NK-92 treated with Interleukin-12 subunit alpha and Interleukin-12 subunit beta, amount 100 ng/mL, for 24 hours (cell line): Measurements from ENCODE around the gene SYT2.
"Not testable (repeated sequence)": the region's sequence is repeated elsewhere in the genome, so short reads cannot be mapped to it uniquely, and the experiment has no call there.

Source experiments
- DNase-seq: peaks from one replicate; lab custom pipeline; 2025; lab: John Stamatoyannopoulos, UW

The SYT2 gene

DNA sequence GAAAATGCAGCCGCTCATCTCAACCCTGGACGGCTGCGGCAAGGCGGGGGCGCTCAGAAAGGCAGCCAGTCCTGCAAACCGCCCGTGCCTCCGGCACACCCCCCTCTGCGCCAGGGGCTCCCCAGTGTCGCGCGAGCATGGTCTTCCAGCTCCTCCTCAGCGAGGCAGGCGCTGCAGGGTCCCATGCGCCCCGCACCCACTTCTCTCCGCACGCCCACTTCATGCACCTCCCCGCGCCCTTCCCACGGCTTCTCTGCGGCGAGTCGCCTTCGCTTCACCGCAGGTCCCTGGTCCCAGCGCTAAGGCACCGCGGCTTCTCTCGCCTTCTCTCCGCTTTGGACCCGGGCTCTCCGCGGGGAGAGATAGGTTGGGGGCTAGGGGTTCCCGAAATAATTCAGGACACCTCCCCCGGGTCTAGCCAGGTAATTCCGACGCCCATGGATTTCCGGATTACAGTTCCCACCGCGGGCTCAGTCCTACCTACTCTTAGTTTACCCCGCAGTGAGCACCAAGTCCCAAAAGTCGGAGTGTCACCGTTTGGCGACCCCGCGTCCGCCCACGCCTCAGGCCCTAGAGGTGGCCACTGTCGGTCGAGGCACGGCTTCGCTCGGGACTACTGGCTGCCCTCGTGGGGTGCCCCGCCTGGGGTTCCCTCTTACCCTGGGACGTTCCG lies 67.5 kb downstream of the SYT2 start:
- no peak for DNase-seq

DNA sequence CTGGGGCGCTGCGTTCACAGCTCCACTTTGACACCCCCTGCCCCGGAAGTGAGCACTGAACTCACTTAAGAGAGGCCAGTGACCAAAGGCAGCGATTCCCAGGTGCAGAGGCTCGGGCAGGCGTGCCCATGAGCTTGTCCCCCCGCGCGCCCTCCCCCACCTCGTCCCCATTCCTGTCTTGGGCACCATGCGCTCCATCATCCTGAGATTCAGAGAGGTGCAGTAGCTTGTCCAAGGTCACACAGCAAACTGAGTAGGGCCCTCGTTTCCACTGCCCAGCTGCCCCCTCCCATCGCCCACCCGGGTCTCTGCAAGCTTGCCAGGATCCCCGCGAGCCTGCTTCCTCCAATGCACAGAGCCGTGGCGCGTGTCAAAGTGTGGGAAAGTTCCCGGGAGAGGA lies 68.0 kb downstream of the SYT2 start:
- DNase-seq = no peak

DNA sequence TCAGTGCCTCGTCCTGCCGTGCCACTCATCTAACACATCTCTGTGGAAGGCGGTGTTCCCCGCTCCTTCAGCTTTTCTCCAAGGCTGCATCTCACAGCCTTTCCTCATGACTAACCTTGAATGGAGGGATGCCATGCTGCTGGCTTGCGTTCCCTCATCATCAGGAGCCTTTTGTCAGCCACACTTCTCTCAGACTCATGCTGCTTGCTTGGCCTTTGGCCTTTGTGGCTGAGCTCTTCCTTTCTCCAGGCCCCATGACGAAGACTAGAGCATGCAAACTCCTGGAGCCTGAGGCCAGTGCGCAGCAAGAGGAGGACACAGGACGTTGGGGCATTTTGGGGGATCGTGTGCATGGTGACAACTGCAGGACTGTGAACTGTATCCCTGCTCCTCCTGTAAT lies 70.8 kb downstream of the SYT2 start:
- no peak for DNase-seq

DNA sequence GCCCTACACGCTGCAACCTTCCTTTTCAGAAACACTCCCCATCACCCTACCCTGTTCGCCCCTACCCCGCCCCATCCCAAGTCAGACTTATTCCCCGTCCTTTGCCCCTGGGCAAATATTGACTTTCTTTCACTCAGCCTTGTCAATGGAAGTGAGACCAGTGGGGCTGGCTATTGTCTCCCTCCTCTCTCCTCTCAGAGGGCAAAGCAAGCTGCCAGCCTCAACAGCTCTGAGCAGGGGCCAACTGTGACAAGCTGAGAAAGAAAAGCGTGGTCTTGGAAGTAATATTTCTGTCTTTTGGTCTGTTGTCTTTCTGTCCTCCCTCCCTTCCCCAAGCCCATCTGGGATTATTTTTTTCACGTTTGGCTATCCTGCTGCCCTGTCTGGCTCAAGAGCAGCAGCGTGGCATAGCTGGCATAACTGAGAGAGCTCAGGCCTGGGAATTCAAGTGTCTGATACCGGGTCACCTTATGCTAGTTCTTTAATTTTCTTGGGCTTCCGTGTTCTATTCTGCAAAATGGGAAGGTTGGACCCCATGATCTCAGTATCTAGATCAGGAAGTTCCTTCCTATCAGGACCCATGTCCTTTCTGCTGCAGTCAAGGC lies 71.5 kb downstream of the SYT2 start:
- DNase-seq = not testable (repeated sequence)

DNA sequence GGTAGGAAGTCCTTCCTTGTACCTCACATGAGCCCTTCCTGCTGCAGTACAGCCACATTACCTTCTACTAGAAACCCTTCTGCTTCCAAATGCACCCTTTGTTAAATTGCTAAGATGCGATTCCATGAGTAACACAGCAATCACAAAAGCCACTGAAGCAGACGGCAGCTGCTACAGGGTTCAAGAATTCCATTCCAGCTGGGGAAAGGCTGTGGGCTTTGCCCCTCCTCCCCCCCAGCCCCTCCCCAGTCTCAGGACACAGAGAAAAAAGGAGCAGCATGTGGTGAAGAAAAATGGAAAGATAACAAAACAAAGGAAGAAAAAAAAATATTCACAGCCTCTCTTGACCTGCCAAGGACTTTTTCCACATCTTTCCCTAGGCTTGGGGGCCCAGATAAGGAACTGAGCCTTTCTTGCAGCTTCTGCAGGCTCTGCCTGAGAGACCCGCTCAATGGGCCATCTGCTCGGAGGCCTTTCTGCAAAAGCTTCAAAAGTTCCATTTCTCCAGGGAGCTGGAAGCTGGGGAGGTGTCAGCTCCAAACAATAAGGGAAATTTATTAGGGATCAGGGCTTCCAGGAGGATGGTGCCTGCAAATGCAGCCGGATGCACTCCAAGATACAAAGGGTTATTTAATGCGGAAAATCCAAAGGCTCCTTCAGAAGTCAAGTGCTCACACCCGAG lies 72.1 kb downstream of the SYT2 start:
- DNase-seq = no peak

DNA sequence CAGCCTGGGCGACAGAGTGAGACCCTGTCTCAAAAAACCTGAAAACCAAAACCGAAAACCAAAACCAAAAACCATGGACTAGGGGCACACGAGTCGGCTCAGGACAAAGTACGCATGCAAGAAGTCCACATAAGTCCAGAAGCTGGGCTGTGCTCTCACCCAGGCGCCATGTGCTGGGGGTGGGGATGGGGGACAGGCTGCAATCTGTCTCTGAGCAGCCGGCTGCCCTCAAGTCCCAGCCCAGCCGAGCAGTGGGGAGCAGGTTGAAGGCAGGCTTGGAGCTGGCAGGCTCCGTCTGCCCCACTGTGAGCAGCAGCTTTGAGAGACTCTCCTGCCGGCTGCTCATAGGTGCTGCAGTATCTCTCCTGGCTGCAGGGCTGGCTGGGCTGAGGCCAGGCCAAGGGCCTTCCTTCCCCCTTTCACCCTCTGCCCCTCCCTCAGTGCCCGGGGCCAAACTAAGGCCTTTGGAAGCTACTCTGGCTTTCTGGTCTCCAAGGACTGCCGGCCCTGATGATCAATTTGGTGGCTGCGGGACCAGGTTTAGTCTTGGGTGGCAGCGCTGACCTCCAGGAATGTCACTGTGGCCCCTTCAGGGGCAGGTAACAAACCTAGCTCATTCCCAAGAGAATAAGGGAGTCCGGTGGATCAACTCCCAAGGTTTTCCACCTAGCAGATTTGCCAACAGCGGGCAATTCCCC lies 72.8 kb downstream of the SYT2 start:
- not testable (repeated sequence) for DNase-seq

DNA sequence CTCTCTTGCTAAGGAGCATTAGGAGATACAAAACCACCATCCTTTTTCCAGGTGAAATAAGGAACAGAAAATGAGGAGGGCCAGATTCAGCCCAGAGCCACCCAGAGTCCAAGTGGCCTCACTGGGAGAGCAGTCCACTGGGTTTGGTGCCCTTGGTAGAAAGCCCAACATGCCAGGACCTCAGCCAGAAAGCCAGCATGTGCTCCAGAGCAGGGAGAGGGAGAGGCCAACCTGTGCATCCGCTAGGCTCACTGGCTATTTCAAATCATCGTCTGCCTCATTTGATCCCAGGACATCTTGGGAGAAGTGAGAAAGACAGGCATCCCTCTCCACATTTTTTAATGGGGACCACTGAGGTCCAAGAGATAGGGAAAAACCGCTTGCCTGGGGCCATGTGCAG lies 74.1 kb downstream of the SYT2 start:
- DNase-seq = not testable (repeated sequence)

DNA sequence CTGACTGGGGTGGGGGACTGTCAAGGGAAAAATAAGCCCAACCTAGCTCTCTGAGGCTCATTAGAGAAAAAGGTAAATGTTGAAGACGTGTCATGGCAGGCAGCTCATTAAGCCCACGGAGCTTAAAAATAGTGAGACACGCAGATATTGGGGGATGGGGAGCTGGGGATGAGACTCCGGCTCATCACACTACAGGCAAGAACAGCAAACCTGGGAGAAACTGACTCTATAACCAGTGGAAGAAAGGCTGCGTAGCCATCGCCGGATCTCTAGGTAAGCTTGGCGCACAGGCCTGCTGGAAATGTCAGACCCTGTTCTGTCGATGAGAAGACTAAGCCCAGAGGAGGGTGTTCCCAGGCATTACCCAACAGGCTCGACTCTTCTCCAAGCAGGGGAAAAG lies 78.0 kb downstream of the SYT2 start:
- no peak for DNase-seq

DNA sequence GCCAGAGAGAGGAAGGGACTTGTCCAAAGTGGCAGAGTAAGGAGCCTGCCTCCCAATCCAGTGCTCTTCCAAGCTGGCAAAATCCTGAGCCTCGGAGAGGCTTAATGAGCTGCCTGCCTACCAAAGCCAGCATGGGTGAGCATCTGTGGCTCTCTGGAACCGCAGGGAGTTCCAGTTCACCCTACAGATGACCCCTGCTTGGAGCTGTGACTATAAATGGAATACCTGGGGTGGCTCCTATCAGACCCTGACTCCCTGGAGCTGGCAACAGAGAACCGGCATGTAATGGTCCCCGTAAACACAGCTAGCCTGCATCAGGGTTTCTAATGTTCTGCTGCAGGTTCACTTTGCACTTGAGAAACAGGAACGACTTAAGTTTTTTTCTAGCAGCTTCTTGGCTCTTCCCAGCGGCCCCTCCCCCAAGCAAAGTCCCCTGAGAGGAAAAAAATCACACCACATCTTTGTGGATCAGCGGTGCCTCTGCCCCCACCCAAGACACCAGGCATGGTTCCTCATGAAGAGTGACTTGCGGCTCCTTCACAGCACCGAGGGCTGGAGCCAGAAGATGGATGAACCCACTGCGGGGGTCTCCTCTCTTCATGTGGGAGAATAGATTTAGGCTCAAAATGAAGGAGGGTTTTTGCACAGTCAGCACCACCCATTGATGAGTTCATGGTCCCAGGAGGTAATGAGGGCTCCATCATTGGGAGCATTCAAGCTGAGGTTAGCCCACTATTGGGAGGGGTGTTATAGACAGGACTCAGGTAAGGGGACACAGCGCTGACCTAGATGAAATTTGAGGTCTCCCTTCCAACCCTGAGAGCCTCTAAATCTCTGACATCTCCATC lies 79.0 kb downstream of the SYT2 start:
- no peak for DNase-seq

DNA sequence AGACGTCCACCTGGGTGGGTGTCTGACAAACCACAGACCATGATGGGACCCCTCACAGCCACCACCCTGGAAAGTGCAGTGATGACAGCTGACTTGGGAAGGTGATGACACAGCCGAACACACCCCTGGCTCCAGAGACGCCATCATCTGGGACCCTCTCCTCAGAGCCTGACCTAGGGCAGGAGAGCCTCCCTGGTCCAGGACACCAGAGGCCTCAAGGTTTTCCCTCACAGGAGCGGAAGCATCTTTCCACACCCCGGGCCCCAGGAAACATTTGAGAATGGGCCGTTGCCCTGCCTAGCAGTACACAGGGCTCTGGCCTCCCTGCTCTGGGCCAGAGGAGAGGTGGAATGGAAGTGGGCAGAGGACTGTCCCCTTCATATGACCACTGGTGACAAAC lies 79.7 kb downstream of the SYT2 start:
- no peak for DNase-seq

DNA sequence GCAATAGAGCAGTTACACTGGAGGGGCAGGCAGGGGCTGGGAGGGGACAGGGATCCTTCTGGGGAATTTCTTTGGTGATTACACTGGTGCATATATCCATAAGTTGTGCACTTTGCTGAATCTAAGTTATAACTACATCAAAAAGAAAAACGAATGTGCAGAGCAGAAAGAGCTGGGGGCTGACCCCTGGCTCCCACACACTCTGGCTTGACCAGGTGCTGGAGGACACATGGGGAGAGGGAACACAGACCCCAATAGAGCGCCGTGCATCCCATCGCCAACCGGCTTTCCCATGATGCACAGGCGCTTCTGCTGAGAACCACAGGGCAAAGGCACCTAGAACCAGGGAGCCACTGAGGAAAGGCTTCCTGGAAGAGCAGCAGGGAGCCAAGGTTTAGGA lies 80.2 kb downstream of the SYT2 start:
- not testable (repeated sequence) for DNase-seq

DNA sequence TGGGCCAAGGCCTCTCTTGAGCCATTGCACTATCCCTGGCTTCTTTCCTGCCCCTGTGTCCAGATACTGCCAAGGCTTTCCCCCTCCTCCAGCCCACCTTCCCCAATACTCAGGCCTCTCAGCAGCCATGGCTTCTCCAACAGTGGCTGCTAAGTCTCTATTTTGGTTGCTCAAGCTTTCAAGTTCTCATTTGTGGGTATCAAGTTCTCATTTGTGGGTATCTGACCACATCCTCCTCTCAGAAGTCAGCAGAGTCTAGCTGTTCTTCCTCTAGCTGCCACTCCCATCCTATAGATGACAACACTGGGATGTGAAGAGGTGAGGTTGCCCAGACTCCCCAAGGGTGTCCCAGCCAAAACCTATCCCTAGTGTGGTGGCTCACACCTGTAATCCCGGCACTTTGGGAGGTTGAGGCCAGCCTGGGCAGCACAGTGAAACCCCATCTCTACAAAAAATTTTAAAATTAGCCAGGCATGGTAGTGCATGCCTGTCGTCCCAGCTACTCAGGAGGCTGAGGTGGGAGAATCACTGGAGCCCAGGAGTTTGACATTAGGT lies 80.9 kb downstream of the SYT2 start:
- peak; percentile 20 for DNase-seq

DNA sequence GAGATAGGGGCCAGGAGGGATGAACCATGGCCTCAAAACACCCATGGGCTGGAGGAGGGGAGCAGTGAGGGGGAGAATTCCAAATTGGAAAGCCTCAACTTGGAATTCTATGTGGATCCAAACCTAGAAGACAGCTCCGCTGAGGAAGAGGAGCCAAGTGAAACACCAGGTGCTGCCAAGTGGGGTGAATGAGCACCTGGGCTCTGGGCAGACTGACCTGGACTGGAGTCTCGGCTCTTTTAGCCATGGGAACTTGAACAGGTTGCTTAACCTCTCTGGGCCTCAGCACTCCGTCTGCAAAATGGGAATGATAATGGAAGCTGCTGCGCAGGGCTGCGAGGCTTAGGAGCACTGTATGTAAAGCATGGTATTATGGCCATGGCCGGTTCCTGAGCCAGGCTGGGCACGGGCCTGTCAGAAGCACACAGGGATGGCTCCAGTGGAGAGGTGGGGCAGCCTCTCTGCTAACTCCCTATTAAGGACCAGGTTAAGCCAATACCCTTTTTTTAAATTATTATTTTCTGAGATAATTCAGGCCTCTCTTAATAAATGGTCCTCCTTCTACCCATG lies 81.5 kb downstream of the SYT2 start:
- no peak for DNase-seq

DNA sequence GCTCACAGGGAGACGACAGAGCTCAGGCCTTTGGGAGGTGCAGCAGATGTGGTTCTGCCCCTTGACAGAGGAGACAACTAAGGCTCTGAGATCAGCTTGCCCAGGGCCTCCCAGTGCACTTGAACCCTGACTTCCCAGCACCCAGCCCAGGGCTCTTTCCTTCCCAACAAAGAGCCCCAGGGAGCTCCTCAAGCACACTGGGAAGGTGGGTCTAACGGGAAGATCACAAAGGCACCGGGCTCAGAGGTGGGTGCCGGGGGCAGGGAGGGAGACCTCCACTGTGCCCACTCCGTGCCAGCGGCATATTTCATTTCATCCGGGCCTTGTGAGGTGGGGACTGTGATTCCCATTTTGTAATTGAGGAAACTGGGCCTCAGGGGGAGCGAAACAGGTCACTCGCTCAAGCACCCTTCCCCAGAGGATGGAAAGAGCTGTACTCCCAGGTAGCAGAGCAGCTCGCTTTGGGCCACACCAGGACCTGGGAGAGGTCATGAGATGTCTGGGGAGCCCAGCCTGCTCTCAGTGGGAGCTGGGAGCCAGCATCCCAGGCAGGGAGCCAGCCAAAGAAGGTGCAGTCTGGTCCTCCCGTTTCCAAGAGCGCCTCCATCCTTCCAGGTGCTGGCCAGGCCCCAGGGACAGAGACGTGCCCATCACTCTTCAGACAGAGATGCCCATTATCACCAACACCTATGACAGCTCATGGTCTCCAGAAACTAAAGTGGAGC lies 82.3 kb downstream of the SYT2 start:
- no peak for DNase-seq

DNA sequence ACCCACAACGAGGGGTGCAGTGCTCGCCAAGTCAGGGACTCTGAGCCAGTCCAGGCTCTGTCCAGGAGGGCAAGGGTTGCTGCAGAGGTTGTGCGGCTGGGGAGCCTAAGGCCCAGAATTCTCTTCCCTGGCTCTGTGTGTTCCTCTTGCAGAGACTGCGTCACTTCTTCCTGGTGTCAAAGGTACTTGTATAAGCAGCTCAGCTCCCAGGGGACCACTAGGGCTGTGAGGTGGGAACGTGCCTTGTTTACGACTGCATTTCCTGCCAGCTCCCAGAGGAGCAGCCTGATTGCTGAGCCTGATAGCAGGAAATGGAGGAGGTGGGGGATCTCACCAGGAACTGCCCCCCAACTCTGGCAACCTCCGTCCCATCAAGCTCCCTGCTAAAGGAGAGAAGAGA lies 83.2 kb downstream of the SYT2 start:
- not testable (repeated sequence) for DNase-seq

DNA sequence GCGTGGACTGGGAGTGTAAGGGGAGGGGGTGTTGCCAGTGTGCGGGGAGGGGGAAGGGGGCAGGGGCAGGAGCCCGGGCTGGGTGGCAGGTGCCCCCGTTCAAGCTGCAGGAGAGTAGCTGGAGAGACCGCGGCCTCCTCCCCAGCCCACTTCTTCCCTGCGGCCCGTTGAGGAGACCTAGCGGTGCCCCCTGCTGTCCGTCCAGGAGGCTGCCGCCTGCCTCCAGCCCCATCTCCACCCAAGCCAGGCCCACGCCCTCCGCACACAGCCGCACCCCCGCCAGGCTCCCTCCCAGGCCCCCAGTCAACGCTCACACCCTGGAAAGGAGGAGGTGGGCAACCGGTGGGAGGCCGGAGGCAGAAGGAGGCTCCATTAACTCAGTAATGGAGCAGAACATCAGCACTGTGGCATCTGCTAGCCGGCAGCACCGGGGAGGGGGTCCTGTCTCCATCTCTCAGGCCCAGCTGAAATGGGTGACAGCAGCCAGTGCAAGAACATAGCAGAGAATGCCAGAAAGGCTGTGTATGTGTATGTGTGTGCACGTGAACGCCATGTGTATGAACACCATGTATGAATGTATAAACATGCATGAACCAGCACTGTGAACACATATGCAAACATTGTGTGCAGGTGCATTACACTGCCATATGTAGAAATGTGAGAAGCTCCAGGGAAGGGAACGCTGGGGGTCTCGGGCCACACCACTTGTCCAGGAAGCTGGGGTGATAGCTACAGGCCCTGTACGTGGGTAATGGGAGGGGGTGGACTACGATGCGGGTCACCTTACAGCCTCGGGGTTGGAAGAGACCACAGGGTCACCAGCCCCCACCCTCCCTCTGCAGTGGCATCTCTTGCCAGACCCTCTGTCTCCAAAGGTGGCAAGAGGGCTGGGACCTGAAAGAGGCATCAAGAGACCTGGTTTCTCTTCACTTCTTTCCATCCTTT lies 84.6 kb downstream of the SYT2 start:
- peak; percentile 14 for DNase-seq

DNA sequence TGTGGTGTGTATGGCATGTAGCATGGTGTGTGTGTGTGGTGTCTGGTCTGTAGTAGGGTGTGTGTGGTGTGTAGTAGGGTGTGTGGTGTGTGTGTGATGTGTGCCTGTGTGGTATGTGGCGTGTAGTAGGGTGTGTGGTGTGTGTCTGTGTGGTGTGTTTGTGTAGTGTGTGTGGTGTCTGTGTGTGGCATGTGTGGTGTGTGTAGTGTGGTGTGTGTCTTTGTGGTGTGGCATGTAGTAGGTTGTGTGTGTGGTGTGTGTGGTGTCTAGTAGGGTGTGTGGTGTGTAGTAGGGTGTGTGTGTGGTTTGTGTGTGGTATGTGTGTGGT lies 85.5 kb downstream of the SYT2 start:
- no peak for DNase-seq

DNA sequence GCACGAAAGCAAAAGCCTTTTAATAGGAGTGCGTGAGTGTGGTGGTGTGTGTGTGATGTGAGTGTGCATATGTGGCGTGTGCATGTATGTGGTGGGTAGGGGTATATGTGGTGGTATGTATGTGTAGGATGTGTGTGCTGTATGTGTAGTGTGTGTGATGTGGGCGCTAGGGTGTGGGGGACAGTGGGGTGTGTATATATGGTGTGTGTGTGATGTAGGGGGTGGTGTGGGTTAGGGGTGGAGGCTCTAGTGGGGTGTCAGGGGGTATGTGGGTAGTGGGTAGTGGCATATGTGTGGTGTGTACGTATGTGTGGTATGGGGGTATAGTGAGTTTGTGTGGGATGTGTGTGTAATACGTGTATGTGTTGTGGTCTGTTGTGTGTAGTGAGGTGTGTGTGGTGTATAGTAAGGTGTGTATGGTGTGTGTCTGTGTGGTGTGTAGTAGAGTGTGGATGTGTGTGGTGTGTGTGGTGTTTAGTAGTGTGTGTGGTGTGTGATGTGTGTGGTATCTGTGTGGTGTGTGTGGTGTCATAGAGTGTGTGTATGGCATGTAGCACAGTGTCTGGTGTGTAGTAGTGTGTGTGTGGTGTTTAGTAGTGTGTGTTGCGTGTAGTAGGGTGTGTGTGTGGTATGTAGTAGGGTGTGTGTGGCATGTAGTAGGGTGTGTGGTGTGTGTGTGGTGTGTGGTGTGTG lies 86.0 kb downstream of the SYT2 start:
- DNase-seq = no peak

DNA sequence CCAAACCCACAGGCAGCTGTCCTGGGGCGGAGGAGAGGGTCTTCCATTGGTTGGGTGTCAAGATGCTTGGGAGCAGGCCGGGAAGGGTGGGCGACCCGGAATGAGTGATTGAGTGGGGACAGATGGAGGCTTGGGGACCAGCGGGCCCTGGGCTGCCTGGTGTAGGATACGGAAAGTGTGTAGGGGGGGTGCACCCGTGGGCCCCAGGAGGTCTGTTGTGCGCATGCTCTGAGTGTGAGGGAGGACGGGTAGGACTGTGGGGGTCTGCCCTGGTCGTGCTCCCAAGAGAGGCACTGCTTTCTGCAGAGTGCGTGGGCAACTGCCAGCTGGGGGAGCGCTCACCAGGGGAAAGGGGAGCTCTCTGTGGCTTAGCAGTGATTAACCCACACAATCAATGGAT lies 86.8 kb downstream of the SYT2 start:
- DNase-seq = not testable (repeated sequence)
